Measurements from ENCODE around the gene SLC15A4. TPM values are rescaled to one million over a fixed set of nuclear protein-coding genes. Genes with fewer than 3 reads are reported as not detected.

SLC15A4 gene
- total RNA-seq, 1 experiment from 2014 or later, result 21.6 TPM

DNA sequence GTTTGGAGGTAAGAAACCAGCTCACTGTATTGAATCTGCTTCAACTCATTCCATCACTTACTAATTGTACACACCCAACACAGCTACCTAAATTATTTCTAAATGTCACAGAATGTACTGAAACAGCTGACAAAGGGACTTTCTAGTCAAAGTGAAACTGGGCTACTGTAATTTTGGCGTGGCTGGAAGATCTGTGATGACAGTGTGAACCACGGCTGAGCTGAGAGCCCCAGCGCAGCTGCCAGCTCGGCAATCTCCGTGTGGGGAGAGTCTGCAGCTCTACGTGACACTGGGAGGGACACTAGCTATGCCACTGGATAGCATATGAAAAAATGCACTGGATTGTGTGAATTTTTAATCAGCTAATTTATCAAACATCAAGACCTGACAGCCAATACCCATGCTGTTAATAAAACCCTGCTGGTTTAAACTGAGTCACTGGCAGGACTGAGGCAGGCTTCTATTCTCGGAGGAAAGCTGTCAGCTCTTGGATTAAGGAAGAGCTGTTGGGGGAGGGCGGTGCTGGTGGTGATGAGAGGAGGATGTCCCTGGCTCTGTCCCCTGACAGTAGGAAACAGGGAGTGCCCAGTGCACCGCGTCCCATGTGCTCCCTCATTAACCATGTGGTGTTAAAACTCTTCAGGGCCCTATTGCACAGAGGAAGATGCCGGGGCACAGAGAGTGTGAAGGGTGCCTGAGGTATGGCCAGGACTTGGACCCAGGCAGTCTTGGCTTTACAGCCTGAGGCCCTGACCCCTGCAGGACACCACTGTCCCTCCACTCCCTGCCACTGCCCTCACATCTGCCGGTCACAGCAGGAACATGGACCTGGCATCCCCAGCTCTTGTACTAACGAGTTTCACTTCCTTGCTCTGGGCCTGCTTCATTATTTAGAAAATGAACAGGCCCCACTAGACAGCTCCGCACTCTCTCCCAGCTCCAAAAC is 13.3 kb downstream of the SLC15A4 start:
- Histone ChIP-seq H3K56ac (ENCODE audit: insufficient read length, low read depth, low read length) (no peak overlapping the region), H4K5ac (ENCODE audit: insufficient read length, low read depth, low read length) (no peak overlapping the region), H3K18ac (ENCODE audit: insufficient read length, low read depth, low read length) (no peak overlapping the region), H3K79me1 (ENCODE audit: insufficient read depth, low read depth, low read length, poor library complexity, severe bottlenecking) (peaks cover 23% of the 10 kb centered on the region), H2AFZ (ENCODE audit: low read length) (no peak overlapping the region), H3T11ph (ENCODE audit: low read length) (no peak overlapping the region), H3K4ac (ENCODE audit: low read depth, low read length) (no peak overlapping the region), H2AK5ac (ENCODE audit: insufficient read length, low read length) (no peak overlapping the region), H3K9ac (ENCODE audit: extremely low read depth, insufficient read length, low read length) (no peak overlapping the region), H2BK5ac (ENCODE audit: insufficient read length, low read length) (no peak overlapping the region), H3K4me1 (ENCODE audit: insufficient read depth, low read length) (no peaks in the 10 kb centered on the region), H3K23me2 (ENCODE audit: insufficient read length, low read depth, low read length, poor library complexity, severe bottlenecking) (no peaks in the 10 kb centered on the region), H3K9me3 (ENCODE audit: control insufficient read depth, low read depth, low read length) (no peaks in the 10 kb centered on the region), H3K79me2 (ENCODE audit: insufficient read depth, low read length) (peaks cover 16% of the 10 kb centered on the region), H3K4me2 (ENCODE audit: insufficient read depth, insufficient read length, low read length) (no peak overlapping the region), H3K27ac (ENCODE audit: insufficient read length, low read depth, low read length) (no peak overlapping the region), H3K27me3 (ENCODE audit: insufficient read depth, low read length) (no peaks in the 10 kb centered on the region), H3K23ac (ENCODE audit: insufficient read length, low read depth, low read length) (no peak overlapping the region), H2BK120ac (ENCODE audit: low read depth, low read length, poor library complexity, severe bottlenecking) (no peak overlapping the region), H4K20me1 (ENCODE audit: control insufficient read depth, insufficient read depth, insufficient read length) (no peaks in the 10 kb centered on the region), H2BK20ac (ENCODE audit: low read depth, low read length, poor library complexity, severe bottlenecking) (no peak overlapping the region), H4K91ac (ENCODE audit: insufficient read length, low read depth, low read length) (no peak overlapping the region), H2BK12ac (ENCODE audit: insufficient read length, low read depth, low read length) (no peak overlapping the region), H4K8ac (replicated peaks; ENCODE audit: insufficient read length, low read depth, low read length) (no peak overlapping the region), H2BK15ac (ENCODE audit: low read depth, low read length) (no peak overlapping the region), H3K14ac (ENCODE audit: insufficient read depth, low read length) (no peak overlapping the region; the same call in 1 of the 2 replicates)
- no peak for DNase-seq
- Mint-ChIP-seq H3K4me1 (peaks cover 15 to 19% of the 10 kb centered on the region in 2 experiments), H3K36me3 (ENCODE audit: insufficient read depth in 1 of 3, low read depth in 3 of 3) (peaks cover 34 to 62% (median 61%) of the 10 kb centered on the region in 3 experiments; a peak in 6 of 7 replicates), H3K27ac (peak overlapping the region in 2 of 3 experiments; percentile 37 to 47; a peak in 4 of 7 replicates), H3K9me3 (no peaks in the 10 kb centered on the region), H3K4me3 (no peak overlapping the region), H3K27me3 (ENCODE audit: low read depth) (no peaks in the 10 kb centered on the region)
- WGBS (ENCODE audit: extremely low coverage, insufficient read length, low lambda C conversion rate), result no CpG with 5 or more reads among the region's 14 CpGs
- TF ChIP-seq, protein P1, sequence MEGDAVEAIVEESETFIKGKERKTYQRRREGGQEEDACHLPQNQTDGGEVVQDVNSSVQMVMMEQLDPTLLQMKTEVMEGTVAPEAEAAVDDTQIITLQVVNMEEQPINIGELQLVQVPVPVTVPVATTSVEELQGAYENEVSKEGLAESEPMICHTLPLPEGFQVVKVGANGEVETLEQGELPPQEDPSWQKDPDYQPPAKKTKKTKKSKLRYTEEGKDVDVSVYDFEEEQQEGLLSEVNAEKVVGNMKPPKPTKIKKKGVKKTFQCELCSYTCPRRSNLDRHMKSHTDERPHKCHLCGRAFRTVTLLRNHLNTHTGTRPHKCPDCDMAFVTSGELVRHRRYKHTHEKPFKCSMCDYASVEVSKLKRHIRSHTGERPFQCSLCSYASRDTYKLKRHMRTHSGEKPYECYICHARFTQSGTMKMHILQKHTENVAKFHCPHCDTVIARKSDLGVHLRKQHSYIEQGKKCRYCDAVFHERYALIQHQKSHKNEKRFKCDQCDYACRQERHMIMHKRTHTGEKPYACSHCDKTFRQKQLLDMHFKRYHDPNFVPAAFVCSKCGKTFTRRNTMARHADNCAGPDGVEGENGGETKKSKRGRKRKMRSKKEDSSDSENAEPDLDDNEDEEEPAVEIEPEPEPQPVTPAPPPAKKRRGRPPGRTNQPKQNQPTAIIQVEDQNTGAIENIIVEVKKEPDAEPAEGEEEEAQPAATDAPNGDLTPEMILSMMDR (conservative IDR thresholded peaks at IDR 0.05), result no peak
